Stimulated activated CD8-positive, alpha-beta memory T cell treated with anti-CD3 and anti-CD28 coated beads, Interleukin-4, amount 100 ng/mL, for 48 hours (primary cell): Measurements from ENCODE around the gene GRHPR.
"Not testable (repeated sequence)": the region's sequence is repeated elsewhere in the genome, so short reads cannot be mapped to it uniquely, and the experiment has no call there.

Experiments
- DNase-seq: peaks from one replicate; pipeline ENCODE4 v3.0.0-alpha.2; 2020

The GRHPR gene

GRCh38 chr9:37424204-37424685, 1.7 kb downstream of the GRHPR start:
- DNase-seq: no peak

DNA sequence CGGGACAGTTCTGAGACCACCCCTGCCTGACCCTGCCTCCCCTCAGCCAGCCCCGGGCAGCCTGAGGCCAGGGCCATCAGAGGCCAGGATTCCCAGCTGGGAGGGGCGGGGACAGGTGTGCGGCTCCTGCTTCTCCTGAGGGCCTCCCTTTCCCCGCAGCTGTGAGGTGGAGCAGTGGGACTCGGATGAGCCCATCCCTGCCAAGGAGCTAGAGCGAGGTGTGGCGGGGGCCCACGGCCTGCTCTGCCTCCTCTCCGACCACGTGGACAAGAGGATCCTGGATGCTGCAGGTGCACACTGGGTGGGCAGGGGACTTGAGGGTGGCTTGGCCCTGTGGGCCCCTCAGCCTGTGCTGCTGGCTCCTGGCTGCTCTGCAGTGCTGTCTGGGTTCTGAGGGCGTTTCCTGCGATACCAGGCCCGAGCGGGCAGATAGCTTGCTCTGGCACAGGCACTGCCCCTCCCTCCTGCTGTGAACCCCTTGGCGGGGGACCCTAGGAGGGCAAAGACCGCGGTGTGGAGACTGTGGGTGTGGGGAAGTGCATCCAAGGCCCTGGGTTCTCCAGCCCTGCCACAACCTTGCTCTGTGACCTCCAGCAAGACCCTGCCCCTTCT, 2.3 kb downstream of the GRHPR start:
- DNase-seq: no peak

DNA sequence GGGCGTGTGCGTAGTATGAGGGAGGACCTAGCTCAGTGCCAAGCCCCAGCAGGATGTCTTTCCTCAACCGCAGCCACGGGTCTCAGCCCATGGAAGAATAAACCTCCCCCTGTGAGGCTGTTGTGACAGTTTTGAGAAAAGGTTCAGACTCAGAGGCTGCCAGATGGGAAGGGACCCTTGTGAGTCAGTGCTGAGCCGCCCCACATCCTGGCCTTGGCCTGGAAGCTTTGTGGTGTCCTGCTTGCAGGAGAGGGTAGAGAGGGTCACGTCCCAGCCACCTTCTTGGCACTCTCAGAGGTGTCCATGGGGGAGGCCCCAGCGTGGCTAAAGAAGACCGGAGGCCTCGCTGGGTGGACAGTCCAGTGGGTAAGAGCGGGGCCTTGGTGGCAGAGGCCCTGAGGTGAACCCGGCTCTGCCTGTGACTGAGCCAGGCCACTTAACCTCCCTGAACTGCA, 2.8 kb downstream of the GRHPR start:
- no peak for DNase-seq

GRCh38 chr9:37426431-37426830, 3.9 kb downstream of the GRHPR start:
- DNase-seq: not testable (repeated sequence)

GRCh38 chr9:37426846-37427245, 4.3 kb downstream of the GRHPR start:
- DNase-seq: no peak

GRCh38 chr9:37428345-37428744, 5.8 kb downstream of the GRHPR start:
- no peak for DNase-seq

DNA sequence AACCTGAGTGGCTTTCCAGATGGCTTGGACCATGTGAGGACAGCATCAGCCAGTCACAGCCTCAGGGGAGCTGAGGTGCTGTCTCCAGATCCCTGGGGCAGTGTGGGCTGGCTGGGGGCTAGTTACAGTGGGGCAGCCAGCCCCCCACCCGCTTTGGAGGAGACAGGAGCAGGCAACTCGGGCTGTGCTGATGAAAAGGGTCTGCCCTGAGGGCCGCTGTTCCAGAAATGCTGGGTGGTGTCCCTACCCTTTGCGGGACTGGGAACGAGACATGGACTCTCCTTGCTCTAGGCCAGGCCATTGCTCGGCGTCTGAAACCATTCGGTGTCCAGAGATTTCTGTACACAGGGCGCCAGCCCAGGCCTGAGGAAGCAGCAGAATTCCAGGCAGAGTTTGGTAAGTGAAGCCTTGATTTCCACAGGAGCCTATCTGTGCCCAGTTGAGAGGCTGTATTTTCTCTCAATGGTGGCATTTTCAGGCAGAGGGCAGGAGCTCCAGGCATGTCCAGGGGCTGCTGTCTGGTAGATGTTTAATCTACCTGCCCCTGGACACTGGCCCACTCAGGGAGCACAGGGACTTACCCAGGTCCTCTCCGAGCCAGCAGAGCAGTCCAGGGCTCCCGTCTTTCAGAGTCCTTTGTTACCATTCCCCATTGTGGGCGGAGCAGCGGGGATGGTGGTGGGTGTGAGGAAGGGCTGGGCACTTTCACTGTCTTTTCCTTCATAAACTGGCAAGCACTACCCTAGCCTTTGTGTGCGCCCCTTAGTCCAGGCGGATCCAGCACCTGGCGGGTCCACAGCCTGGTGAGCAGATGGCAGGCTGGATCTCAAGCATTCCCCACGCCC, 7.2 kb downstream of the GRHPR start:
- DNase-seq: no peak

GRCh38 chr9:37430841-37431597, 8.5 kb downstream of the GRHPR start:
- DNase-seq: no peak

GRCh38 chr9:37432020-37432419, 9.5 kb downstream of the GRHPR start:
- no peak for DNase-seq

DNA sequence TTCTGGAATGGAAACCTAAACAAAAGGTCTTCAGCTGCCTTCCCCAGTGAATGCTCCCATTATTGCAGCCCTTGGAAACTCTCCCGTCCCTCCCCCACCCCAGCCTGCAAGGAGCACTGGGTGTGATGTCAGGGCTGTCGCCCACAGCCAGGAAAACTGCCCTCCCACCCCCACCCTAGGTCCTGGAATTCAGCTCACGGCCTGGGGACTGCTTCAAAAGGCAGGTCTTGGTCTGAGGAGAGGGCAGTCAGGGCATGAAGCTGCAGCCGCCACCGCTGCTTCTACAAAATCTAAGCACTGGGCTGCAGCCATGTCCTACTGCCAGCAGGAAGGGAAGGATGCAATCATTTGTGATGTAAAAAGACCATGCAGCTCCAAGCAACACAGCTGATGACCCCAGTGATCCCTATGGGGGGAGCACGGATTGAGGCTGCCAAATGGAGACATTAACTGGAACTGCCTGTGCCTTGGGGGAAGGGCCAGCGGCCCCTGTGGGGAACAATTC, 11.4 kb downstream of the GRHPR start:
- DNase-seq: no peak

GRCh38 chr9:37436540-37436939, 14.0 kb downstream of the GRHPR start:
- no peak for DNase-seq

DNA sequence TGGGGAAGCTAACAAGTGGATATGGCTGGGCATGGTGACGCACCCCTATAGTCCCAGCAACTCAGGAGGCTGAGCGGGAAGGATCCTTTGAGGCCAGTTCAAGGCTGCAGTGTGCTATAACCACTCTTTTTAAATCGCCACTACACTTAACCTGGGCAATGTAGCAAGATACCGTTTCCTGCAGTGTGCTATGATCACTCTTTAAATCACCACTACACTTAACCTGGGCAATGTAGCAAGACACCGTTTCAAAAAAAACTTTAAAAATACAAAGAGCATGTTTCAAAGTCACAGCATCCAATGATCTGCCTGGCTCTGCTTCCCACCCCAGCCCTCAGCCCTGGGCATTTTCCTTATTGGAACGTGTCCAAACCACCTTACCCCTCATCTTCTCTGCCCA, 14.5 kb downstream of the GRHPR start:
- no peak for DNase-seq

GRCh38 chr9:37437621-37438020, 15.1 kb downstream of the GRHPR start:
- no peak for DNase-seq

- no peak for DNase-seq
Measured at GRCh38 chr9:37438359-37438758, 15.9 kb downstream of the GRHPR start.

- DNase-seq: no peak
Measured at GRCh38 chr9:37441776-37442370, 19.4 kb downstream of the GRHPR start.

GRCh38 chr9:37442556-37442955, 20.1 kb downstream of the GRHPR start:
- DNase-seq: no peak

DNA sequence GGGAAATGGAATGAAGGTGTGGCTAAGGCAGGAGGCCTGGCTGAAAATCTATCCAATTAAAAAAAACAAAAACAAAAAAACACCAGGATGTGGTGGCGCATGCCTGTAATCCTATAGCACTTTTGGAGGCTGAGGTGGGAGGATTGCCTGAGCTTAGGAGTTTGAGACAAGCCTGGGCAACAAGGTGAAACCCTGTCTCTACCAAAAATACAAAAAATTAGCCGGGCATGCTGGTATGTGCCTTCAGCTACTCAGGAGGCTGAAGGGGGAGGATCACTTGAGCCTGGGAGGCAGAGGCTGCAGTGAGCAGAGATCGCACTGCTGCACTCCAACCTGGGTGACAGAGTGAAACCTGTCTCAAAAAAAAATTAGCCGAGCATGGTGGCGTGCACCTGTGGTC, 21.1 kb downstream of the GRHPR start:
- no peak for DNase-seq

DNA sequence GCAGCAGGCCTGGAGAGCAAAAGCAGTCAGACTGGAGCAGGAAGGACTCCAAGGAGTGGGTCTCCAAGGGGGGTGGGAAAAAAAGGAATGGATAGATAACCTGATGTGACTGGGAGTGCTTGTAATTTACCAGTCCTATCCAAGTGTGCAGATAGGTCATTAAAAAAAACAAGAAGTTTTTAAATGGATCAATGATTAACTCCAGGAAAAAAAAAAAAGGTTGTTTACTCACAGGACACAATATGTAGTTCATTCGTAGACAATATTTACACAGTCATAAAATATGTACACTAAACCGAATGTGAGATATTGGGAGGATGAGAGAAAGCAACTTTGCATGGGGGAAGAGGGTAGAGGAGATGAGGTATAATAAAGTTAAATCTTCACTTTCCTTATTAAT, 22.4 kb downstream of the GRHPR start:
- no peak for DNase-seq

DNA sequence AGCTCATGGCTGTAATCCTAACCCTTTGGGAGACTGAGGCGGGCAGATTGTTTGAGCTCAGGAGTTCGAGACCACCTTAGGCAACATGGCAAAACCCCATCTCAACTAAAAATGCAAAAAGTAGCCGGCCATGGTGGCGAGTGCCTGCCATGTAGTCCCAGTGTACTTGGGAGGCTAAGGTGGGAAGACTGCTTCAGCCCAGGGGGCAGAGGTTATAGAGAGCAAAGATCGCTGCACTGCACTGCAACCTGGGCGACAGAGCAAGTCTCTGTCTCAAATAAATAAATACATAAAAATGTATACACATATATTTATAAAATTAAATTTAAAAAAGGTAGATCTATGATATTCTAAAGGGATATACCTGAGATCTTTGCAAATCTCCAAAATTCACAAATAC, 23.3 kb downstream of the GRHPR start:
- no peak for DNase-seq

GRCh38 chr9:37446401-37446800, 23.9 kb downstream of the GRHPR start:
- no peak for DNase-seq

DNA sequence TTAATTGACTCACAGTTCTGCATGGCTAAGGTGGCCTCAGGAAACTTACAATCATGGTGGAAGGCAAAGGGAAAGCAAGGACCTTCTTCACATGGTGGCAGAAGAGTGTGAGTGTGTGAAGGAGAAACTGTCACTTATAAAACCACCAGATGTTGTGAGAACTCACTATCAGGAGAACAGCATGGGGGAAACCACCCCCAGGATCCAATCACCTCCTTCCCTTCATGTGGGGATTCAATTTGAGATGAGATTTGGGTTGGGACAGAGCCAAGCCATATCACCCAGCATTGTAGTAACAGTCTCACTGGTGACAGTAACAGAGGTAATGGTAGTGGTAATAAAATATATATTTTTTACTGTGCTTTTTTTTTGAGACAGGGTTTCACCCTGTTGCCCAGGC, 24.6 kb downstream of the GRHPR start:
- no peak for DNase-seq

- DNase-seq: no peak
Measured at GRCh38 chr9:37449862-37450632, 27.6 kb downstream of the GRHPR start.
